Measurements from ENCODE around the gene C10orf95. TPM values are rescaled to one million over a fixed set of nuclear protein-coding genes. Genes with fewer than 3 reads are reported as not detected.
"Not testable (repeated sequence)": the region's sequence is repeated elsewhere in the genome, so short reads cannot be mapped to it uniquely, and the experiment has no call there.

C10orf95 gene
- total RNA-seq, result 0.13 TPM in 1 of 2 replicates, not detected in the other

DNA sequence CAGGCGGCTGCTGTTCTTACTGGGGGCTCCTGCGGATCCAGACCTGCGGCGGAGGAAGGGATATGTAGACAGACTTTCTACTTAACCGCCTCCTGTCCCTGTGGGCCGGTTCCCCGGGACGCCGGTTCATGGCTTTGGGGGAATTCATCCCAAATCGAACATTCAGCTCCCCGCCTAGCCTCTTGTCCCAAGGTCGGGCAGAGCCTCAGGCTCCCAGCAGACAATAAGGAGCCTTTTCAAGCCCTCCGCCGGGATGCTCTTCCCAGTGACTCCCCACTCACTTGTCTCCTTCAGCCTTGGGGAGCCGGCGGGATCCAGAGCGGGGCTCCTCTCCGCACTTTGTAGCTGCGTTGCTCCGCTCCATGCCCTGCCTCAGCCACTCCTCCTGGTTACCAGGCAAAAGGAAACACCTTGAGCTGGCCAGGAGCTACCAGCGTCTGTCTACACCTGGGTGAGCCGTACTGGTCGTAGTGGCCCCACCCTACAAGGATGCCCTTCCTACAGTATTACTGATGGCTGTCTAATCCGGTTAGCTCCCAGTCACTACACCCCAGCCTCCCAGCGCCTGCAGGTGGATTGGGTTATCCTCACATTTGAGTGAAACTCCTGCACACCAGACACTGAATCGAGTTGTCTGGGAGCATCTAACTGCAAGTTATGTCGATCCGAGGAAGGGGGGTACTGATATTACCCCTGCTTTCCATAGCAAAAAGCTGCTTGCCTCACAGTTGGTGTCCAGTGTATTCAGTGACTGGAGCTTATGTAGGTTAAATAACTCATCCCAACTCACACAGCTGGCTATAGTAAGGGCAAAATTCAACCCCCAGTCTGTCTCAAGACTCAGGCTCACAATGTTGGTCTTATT, at the start of gene C10orf95:
C10orf95 (minus strand) TSS at position 439 of the 865 bp plus-strand sequence. CDS start 450 bp downstream, outside the sequence.
- no peak for DNase-seq (ENCODE audit: low read depth, low spot score)

DNA sequence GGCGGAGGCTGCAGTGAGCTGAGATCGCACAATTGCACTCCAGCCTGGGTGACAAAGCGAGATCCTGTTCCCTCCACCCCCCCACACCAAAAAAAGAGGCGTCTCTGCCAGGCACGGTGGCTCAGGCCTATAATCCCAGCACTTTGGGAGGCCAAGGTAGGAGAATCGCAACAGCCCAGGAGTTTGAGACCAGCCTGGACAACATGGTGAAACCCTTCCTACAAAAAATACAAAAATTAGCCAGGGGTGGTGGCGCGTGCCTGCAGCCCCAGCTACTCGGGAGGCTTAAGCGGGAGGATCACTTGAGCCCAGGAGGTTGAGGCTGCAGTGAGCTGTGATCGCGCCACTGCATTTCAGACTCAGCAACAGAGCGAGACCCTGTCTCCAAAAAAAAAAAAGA, 49.3 kb upstream of the C10orf95 start:
- not testable (repeated sequence) for DNase-seq (ENCODE audit: low read depth, low spot score)

GRCh38 chr10:102499356-102499755, 48.0 kb upstream of the C10orf95 start:
- DNase-seq (ENCODE audit: low read depth, low spot score), result no peak

DNA sequence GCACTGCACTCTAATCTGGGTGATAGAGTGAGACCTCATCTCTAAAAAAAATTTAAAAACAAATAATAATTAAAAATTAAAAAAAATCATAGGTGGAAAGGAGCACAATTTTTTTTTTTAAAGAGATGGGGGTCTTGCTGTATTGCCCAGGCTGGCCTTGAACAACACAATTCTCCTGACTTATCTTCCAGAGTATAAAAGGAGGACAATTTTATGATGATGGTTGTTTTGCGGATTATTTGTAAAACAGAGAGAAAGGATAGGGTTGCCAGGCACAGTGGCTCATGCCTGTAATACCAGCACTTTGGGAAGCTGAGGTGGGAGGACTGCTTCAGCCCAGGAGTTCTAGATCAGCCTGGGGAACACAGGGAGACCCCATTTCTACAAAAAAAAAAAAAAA, 46.2 kb upstream of the C10orf95 start:
- no peak for DNase-seq (ENCODE audit: low read depth, low spot score)

- DNase-seq (ENCODE audit: low read depth, low spot score), result no peak
These were observed 42.4 kb upstream of the C10orf95 start for GRCh38 chr10:102493771-102494170.

DNA sequence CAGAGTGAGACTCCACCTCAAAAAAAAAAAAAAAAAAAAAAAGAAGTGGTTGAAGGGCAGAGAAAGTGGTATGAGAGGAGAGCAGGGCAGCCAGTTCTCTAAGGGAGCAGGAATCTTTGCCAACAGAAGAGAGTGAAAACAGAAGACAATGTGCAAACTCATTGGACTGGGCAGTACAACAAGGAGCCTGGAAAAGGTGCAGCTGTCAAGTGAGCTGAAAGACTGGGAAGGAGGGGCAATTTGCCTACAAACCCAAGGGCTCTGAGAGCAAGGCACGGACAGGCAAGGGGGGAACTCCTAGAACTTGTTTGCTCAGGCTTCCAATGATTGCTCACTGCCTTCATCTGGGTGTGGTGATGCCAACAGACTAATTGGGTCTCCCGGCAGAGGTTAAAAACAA, 41.6 kb upstream of the C10orf95 start:
- no peak for DNase-seq (ENCODE audit: low read depth, low spot score)

DNA sequence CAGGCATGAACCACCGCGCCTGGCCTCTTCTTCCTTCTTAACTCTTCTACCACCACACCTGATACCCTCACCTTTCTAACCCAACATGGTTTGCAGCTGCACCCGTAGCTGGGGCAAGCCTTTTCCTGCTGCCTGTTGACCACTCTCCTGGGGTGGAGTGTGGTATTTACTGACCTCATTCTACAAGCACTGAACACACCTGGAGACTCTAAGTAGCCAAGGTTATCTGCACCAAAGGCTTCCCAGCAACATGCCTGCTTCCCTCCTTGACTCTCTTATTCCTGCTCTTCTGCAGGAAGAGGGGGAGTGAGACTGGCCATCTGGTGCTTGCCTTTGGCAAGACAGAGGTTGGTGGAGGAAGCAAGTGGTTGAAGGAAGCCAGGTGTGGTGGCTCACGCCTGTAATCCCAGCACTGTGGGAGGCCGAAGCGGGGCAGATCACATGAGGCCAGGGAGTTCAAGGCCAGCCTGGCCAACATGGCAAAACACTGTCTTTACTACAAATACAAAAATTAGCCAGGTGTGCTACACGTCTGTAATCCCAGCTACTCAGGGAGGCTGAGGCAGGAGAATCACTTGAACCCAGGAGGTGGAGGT, 41.1 kb upstream of the C10orf95 start:
- no peak for DNase-seq (ENCODE audit: low read depth, low spot score)

- DNase-seq (ENCODE audit: low read depth, low spot score), result no peak
These were observed 39.8 kb upstream of the C10orf95 start for GRCh38 chr10:102491136-102491535.

GRCh38 chr10:102485093-102485784, 33.9 kb upstream of the C10orf95 start:
- no peak for DNase-seq (ENCODE audit: low read depth, low spot score)

- DNase-seq (ENCODE audit: low read depth, low spot score), result no peak
These were observed 32.7 kb upstream of the C10orf95 start for GRCh38 chr10:102484021-102484420.

DNA sequence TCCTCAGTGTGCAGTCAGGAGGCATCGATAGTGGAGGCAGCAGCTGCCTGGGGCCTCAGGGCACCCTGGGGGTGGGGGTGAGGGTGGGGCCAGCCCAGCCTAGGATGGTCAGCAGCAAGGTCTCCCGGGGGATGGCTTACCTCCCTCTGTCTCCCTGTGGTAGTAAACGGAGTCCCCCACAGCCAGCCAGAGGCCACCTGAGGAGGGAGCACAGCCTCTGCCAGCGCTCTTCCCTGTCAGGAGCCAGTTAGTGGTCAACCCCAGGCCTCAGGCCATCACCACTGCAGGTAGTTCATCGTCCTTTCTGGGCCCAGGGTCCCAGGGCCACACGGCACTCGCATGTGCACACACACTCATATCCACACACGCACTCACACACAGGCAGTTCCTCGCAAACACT, 29.1 kb upstream of the C10orf95 start:
- no peak for DNase-seq (ENCODE audit: low read depth, low spot score)

DNA sequence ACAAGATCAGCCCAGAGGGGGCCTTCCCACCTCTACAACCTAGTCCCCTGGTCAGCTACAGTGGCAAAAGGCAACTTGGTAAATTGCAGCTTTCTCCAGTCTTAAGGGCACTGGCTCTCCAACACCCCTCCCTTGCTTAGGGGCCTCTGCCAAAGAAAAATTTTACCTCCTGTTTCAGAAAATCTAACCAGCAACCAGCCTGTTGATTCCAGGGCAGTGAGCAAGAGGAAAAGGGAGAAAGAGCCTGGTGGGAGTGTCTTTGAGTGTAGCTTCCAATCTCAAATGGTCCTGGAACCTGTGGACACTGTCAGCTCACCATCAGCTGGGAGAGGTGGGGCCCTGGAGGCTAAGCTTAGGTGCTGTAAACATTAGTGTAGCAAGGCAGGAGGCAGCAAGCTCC, 28.3 kb upstream of the C10orf95 start:
- DNase-seq (ENCODE audit: low read depth, low spot score), result no peak

DNA sequence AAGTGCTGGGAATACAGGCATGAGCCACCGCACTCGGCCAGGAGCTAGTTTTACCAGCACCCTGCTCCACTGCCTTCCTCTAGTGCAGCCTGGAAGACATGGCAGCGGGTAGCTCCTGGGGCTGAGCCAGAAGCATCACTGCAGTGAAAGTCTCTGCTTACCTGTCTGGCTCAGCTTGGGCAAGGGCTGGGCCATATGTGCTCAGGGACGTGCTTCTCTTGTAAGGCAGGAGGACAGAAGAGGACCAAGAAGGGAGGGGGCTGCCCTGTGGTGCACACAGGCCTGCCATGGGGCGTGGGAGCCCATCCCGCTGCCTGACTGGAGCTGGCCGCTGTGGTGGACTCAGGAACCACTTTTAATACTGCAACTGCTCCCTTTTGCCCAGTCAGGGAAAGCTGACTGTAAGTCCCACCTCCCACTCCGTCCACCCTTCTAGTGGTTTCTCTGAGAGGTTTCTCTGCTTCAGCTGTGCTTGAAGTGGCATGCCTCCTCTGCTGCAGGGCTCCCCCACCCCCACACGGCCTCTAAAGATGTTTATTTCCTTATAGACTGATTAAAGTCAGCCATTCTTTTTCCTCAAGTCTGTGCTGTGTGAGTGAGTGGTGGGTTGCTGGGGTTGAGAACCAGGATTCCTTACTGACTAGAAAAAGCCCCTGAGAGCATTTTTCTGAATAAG, 25.3 kb upstream of the C10orf95 start:
- DNase-seq (ENCODE audit: low read depth, low spot score), result no peak

- no peak for DNase-seq (ENCODE audit: low read depth, low spot score)
These were observed 24.2 kb upstream of the C10orf95 start for GRCh38 chr10:102475451-102476040.

GRCh38 chr10:102473445-102474331, 22.3 kb upstream of the C10orf95 start:
- no peak for DNase-seq (ENCODE audit: low read depth, low spot score)

- DNase-seq (ENCODE audit: low read depth, low spot score), result no peak
These were observed 19.5 kb upstream of the C10orf95 start for GRCh38 chr10:102470579-102471546.

DNA sequence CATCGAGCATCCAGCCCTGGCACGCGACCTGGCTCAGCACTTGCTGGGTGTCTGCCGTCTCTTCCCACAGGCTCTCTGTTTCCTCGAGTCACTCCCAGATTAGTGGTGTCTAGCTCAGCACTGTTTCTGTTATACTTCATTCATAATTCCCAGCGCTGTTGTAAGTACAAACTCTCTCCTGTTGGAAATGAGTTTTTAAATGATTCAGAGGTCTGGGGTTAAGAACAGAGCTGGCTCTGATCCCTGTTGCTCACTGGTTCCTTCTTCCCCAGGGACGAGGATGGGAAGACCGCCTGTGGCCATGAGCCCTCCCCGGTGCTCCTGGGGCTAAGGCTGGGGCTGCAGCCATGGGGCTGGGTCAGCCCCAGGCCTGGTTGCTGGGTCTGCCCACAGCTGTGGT, 17.3 kb upstream of the C10orf95 start:
- DNase-seq (ENCODE audit: low read depth, low spot score), result no peak

DNA sequence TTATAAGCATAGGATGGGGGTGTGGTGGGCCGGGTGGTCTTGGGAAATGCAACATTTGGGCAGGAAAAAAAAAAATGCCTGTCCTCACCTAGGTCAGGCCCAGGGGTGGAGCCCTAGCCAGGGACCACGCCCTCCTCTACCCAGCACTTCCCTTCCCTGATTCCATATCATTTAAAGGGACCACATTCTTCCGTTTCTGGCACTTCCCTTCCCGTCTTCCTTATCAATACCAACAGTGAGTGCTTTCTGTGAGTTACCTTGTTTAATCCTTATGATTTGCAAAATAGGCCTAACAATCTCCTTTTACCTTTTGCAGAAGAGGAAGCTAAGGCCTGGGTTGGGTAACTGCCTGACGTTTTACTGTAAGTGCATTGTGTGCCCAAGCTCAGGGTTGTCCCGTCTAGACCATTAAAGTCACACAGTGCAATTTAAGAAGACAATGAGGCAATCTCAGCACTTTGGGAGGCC, 16.7 kb upstream of the C10orf95 start:
- no peak for DNase-seq (ENCODE audit: low read depth, low spot score)

DNA sequence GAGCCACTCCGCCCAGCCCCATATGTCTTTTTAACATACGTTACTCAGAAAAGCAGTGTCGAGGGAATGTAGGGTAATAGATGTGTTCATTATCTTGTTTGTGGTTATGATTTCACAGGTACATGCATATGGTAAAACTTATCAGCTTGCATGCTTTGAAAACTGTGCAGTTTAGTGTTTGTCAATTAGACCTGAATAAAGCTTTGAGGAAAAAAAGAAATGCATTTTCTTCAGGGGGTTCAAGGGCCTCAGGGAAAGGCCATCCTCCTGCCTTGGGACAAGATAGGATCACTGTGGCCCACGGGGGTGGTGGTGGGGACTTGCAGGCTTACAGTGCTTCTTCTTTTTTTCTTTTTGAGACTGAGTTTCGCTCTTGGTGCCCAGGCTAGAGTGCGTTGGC, 16.0 kb upstream of the C10orf95 start:
- no peak for DNase-seq (ENCODE audit: low read depth, low spot score)

All from pulmonary artery endothelial cell (primary cell).